ENCODE measurements around the gene RBMS1.

The RBMS1 gene

GRCh38 chr2:160407393-160408172 lies 86.0 kb downstream of the RBMS1 start:
- peak; percentile 56 for DNase-seq

GRCh38 chr2:160406591-160407392 lies 86.8 kb downstream of the RBMS1 start:
- peak; percentile 51 for DNase-seq

DNA sequence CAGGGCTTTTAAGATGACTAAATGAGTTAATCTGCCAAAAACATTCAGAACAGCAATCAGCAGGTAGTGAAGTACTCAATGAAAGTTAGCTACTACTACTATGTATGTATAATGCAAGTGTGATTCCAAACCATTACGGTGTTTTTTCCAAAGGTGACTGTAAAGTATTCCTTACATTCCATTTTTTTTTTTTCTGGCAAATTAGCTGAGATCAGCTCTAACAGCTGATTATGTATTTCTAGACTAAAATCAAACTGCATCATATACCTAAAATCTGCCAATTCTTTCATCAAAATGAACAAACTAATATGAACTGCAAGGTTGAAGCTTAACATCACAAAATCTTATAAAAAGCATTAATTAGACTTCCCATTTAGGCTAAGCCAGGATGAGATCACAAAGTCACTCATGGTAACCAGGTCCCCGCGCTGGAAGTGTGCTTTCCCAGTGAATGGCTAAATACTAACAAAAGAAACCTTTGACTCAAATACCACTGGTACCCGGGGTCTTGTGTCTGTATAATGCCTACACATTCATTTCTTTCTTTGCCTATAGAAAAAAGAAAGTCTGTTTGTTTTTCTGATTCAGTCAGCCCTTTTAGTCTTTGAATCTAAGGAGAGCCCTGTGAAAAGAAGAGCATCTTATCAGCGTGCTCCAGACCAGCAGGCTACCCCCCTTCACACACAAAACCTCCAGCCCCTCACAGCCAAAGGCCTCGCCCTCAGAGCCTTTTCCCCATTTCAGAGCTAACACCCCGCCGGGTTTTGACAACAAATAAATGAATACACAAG lies 88.3 kb downstream of the RBMS1 start:
- no peak for DNase-seq

DNA sequence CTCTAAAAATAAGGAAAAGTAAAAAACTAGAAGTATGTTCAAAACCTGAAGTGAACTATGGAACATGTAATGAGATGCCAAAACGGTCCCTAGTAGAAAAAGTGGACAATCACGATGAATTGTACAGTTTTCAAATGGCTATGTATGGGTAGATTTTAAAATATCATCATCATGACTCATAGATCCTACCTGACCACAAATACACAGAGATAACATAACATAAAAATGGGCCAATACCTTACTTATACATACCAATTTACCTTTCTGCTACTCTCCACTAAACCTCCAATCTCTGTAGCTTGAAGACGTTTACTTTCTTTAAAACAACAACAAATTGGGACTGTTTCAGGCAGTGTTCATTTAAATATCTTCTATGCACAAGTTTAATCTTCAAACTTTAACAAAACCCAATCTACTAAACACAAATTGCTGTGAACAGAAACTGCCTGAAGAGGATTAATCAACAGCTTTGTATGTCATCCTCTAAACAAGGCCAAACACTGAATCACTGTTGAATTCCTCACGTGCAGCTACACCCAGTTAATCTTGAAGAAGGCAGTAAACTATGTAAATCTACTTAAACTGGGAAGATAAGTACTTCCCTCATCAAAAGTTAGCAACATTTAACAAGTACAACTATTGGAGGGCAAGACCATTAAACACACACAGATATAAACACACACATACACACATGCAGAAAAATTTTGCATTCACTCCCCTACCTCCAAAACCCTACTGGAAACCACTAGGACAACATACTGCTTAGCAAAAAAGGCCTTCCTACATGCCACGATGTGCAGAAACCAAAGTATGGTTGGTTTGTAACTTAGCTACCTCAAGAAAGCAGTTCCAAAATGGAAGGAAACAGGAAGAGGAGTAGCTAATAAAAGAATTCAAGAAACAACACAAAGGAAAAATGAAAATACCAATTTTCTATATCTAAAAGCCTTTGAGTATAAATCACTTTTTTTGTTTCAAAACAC lies 90.3 kb downstream of the RBMS1 start:
- no peak for DNase-seq

DNA sequence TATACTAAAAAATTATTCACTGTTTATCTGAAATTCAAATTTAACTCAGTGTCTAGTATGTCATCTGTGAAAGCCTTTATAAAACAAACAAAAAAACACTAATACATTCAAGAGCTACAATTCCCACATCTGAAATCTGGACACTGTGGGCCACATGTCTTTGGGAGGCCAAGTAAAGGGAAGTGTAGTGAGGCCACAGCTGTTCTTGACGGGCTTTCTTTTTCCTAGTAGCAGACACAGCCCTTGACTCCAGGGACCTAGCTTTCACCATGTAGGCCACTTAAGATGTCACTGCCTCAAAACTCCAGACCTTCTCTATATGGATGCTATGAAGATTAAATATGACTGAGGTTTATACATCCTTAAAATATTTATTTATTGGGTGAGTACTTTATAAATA lies 91.1 kb downstream of the RBMS1 start:
- DNase-seq = no peak

DNA sequence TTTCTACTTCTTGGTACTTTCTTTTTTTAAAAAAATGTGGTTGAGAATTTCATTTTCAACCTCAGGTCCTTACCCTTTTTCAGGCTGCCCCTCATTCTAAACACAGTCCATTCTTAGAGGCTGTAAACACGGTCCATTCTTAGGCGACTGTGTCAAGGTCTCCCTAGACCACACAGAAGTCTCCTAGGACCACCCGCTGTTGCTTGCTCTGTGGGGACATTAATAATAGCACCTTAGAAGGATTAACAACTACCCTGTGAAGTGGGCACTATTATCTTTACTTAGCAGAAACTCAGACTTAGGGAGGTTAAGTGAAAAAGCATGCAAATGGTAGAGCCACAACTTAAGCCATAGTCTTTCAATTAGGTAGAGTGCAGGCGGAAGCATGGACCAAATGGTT lies 91.7 kb downstream of the RBMS1 start:
- DNase-seq = no peak

GRCh38 chr2:160399880-160400279 lies 93.7 kb downstream of the RBMS1 start:
- DNase-seq = no peak

GRCh38 chr2:160397530-160397865 lies 96.1 kb downstream of the RBMS1 start:
- DNase-seq = no peak

- no peak for DNase-seq
These were observed 99.5 kb downstream of the RBMS1 start for GRCh38 chr2:160394153-160394552.

DNA sequence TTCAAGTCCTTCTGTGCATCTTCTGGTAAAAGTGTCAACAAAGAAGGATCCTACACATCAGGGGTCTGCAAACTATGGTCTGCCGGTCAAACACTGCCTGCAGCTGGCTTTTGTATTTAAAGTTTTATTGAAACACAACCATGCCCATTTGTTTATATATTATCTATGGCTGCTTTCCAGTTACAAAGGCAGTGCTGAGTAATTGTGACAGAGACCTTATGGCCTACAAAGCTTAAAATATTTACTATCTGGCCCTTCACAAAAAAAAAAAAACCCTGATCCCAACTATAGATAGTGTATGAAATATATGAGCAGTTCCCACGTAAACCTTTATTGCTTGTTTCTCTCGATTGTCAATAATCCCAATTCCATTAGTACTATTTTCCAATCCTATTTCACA lies 101.4 kb downstream of the RBMS1 start:
- DNase-seq = no peak

DNA sequence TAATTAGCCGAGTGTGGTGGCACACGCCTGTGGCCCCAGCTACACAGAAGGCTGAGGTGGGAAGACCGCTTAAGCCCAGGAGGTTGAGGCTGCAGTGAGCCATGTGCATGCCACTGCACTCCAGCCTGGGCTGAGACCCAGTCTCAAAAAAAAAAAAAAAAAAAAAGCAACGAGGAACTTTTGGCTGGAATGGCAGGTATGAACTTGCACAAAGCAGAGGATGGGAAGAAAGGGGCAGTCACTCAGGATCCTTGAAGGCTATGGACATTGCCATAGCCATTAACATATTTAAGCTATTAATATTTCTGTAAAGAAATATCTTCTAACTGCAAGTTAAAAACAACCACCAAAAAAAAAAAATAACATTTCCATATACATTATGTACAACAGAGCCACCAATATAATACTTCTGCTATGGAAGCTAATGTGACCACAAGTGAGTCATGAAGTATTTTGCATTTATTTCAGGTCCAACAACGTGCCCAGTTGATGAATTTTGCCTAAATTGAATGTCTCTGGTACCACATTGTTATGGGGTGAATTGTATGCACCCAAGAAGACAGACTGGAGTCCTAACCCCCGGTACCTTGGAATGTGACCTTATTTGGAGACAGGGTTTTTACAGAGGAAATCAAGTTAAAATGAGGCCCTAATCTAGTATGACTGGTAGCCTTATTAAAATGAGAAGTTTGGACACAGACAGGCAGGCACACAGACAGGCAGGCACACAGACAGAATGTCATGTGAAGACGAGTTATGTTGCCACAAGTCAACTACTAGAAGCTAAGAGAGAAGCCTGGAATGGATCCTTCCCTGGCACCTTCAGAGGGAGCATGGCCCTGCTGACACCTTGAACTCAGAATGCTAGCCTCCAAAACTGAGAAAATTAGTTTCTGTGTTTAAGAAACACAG lies 102.8 kb downstream of the RBMS1 start:
- no peak for DNase-seq

DNA sequence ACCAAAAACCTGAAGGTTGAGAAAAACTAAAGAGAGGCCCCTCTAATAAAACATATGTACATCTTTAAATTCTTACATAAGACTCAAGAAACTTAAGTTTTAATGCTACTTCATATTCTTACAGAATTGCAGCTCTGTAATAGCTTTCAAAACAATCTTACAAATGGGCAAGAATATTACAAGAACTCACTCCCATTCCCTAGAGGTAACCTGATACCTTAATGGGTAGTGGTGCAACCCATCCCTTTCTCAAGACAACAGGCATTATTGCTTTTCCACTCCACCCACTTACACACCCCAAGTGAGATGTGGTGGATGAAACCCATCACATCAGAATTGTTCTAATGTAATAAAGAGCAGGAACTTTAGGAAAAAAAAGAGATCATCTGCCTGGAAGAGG lies 103.7 kb downstream of the RBMS1 start:
- no peak for DNase-seq

DNA sequence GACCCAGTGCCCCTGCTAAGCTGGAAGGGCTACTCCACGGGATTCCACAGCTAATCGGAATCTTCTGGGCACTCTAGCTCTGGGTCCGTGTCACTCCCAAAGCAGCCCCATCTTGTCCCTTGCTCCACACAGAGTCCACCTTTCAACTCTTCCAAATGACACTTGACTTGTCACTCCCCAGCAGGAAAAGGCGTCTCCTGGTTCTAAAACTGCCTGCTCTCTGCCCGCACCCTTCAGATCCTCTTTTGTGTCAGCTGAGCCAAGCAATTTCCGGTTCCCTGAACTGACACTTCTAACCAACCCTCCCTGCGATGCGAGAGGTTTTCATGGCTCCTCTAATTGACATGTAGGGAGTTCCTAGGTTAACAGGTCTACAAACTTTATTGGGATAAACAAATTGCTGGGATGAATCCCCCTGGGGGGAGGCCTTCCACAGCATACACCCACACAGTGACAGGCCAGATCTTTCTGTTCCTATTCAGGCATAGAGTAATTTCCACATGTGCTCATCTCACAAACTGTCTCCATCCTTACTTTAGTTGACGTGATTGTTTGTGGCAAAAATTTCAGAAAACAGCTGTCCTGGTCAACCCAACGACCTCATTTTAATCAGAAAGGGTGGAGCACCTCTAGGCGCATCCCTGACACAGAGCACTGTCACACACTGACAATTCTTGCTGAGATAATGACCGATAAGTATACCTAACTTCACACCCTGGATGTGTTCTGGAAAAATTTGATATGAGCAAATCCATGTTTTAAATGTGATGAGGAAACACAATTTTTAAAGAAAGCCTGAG lies 104.9 kb downstream of the RBMS1 start:
- DNase-seq = no peak

DNA sequence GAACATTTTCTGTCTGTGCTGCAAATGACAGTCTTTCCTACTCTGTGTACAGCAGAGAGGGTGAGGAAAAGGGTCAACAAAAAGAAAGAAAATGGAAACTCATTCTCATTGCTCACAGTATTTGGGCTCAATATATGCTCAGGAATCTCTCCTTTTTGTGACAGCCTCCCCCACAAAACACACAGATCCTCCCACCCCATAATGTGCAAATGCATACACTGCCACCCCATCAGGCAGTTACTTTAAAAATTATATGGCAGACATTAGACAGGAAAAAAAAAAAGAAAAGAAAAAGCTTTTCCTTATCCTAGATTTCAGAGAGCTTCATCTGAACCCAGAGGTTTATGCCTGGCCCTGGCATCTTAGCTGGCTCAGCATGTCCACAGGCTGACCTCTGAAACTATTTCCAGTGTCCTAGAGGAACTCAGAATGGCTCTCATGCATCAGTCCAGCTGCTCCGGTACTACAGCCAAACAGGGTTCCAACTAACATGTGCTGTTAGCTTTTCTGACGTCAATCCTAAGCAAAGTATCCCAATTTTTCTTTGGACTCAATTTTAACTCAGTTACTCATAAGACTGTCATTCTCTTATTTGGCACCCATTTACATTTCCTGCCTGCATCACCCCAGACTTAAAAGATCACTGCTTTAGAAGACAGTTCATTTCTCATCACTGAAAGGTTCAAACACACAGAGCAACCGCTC lies 105.9 kb downstream of the RBMS1 start:
- no peak for DNase-seq

- no peak for DNase-seq
These were observed 108.8 kb downstream of the RBMS1 start for GRCh38 chr2:160384791-160385190.

GRCh38 chr2:160381425-160381951 lies 112.1 kb downstream of the RBMS1 start:
- no peak for DNase-seq

GRCh38 chr2:160380611-160381010 lies 113.0 kb downstream of the RBMS1 start:
- no peak for DNase-seq

GRCh38 chr2:160380000-160380570 lies 113.5 kb downstream of the RBMS1 start:
- no peak for DNase-seq

- no peak for DNase-seq
These were observed 114.2 kb downstream of the RBMS1 start for GRCh38 chr2:160379399-160379798.

Measured in stimulated activated CD4-positive, alpha-beta T cell treated with anti-CD3 and anti-CD28 coated beads, Interleukin-12 subunit alpha, Interleukin-12 subunit beta, amount 100 ng/mL, for 4 hours (primary cell).